GM21717 (cell line): Measurements from ENCODE around the gene CNGB1.
"Not testable (repeated sequence)": the region's sequence is repeated elsewhere in the genome, so short reads cannot be mapped to it uniquely, and the experiment has no call there.

ENCODE experiments used
- ATAC-seq: cut with Tn5 transposase; IDR thresholded peaks from one replicate; pipeline ENCODE4 v1.9.1; 2021; ENCODE audit warnings: mild to moderate bottlenecking, moderate library complexity; ENCODE audit not compliant: unreplicated experiment

Gene CNGB1

GRCh38 chr16:57890752-57891111 lies 80.2 kb downstream of the CNGB1 start:
- ATAC-seq: no peak

GRCh38 chr16:57889960-57890751 lies 80.8 kb downstream of the CNGB1 start:
- no peak for ATAC-seq

GRCh38 chr16:57889522-57889921 lies 81.4 kb downstream of the CNGB1 start:
- no peak for ATAC-seq

- no peak for ATAC-seq
These were observed 81.8 kb downstream of the CNGB1 start for GRCh38 chr16:57889111-57889510.

- ATAC-seq: no peak
These were observed 82.8 kb downstream of the CNGB1 start for GRCh38 chr16:57888128-57888527.

- ATAC-seq: no peak
These were observed 83.2 kb downstream of the CNGB1 start for GRCh38 chr16:57887711-57888110.

- no peak for ATAC-seq
These were observed 84.5 kb downstream of the CNGB1 start for GRCh38 chr16:57886427-57886826.

- no peak for ATAC-seq
These were observed 86.2 kb downstream of the CNGB1 start for GRCh38 chr16:57884655-57885133.

- ATAC-seq: no peak
These were observed 86.8 kb downstream of the CNGB1 start for GRCh38 chr16:57883953-57884654.

- no peak for ATAC-seq
These were observed 87.4 kb downstream of the CNGB1 start for GRCh38 chr16:57883480-57883879.

GRCh38 chr16:57882792-57883191 lies 88.1 kb downstream of the CNGB1 start:
- no peak for ATAC-seq

GRCh38 chr16:57882206-57882605 lies 88.7 kb downstream of the CNGB1 start:
- ATAC-seq: no peak

GRCh38 chr16:57878586-57878985 lies 92.3 kb downstream of the CNGB1 start:
- no peak for ATAC-seq

- no peak for ATAC-seq
These were observed 94.7 kb downstream of the CNGB1 start for GRCh38 chr16:57876210-57876609.

- ATAC-seq: no peak
These were observed 95.6 kb downstream of the CNGB1 start for GRCh38 chr16:57875347-57875746.

- ATAC-seq: no peak
These were observed 97.7 kb downstream of the CNGB1 start for GRCh38 chr16:57873218-57873617.

- not testable (repeated sequence) for ATAC-seq
These were observed 98.2 kb downstream of the CNGB1 start for GRCh38 chr16:57872764-57873163.

- no peak for ATAC-seq
These were observed 99.5 kb downstream of the CNGB1 start for GRCh38 chr16:57871456-57871855.

- no peak for ATAC-seq
These were observed 100.0 kb downstream of the CNGB1 start for GRCh38 chr16:57870753-57871454.

GRCh38 chr16:57868913-57869520 lies 101.9 kb downstream of the CNGB1 start:
- no peak for ATAC-seq

GRCh38 chr16:57867000-57867561 lies 103.8 kb downstream of the CNGB1 start:
- ATAC-seq: no peak
